Uterus (tissue), 4 donors: ENCODE measurements around the gene SRGN. TPM values are rescaled to one million over a fixed set of nuclear protein-coding genes. Genes with fewer than 3 reads are reported as not detected.

Source experiments
- DNase-seq, 2 donors: peaks; one replicate each; pipeline ENCODE4 v3.0.0-alpha.2; 2019 to 2020
- H3K27ac ChIP-seq, 2 donors: fragments of 200-600 bp; sonication (generic); 1 replicate in 1 of 2; 2 replicates in 1 of 2; pipeline ENCODE4 v1.5.1; 2016 to 2018
- H3K27me3 ChIP-seq, 2 donors: fragments of 200-600 bp; sonication (generic); one replicate each; pipeline ENCODE4 v1.5.1; 2018 to 2019; ENCODE audit warnings: control low read depth in 1 of 2
- H3K36me3 ChIP-seq, 2 donors: fragments of 200-600 bp; sonication (generic); one replicate each; pipeline ENCODE4 v1.5.1; 2019; ENCODE audit warnings: control low read depth in 1 of 2
- H3K4me1 ChIP-seq, 2 donors: fragments of 200-600 bp; sonication (generic); one replicate each; pipeline ENCODE4 v1.5.1; 2018 to 2019; ENCODE audit warnings: control low read depth in 1 of 2
- H3K4me3 ChIP-seq, 2 donors: fragments of 200-600 bp; sonication (generic); 1 replicate in 1 of 2; 2 replicates in 1 of 2; pipeline ENCODE4 v1.5.1; 2018 to 2019; ENCODE audit warnings: mild to moderate bottlenecking in 1 of 2
- H3K9me3 ChIP-seq, 2 donors: fragments of 200-600 bp; sonication (generic); one replicate each; pipeline ENCODE4 v1.5.1; 2019; ENCODE audit warnings: control low read depth in 1 of 2
- POLR2A ChIP-seq, 2 donors: fragments of 450-650 bp; IDR thresholded peaks; one replicate each; pipeline ENCODE4 v1.6.1; 2016; ENCODE audit warnings: antibody characterized with exemption in 2 of 2, mild to moderate bottlenecking in 1 of 2, moderate library complexity in 1 of 2
- intact Hi-C: fragments of 100-400 bp; cut with DNase I; formaldehyde crosslinking; loops from one replicate; pipeline ENCODE4 v1.15.1; 2023; ENCODE audit warnings: low total_unique reads
- small RNA-seq: library from RNA; depleted of rRNA; stranded (forward); fragments of <200 nt; gene quantifications from one replicate; pipeline ENCODE3, GENCODE V24; 2016
- total RNA-seq, 4 donors: library from RNA; depleted of rRNA in 3 of 4; stranded (reverse); fragments of >200 nt in 3 of 4; gene quantifications; one replicate each; pipeline versions ENCODE4 v1.1.0 to v1.2.4, GENCODE V29; 2014 to 2023
- TF ChIP-seq, protein P1 (sequence below), 4 experiments: fragments of 200-600 bp in 2 of 4; fragments of 450-650 bp in 2 of 4; sonication (generic) in 2 of 4; IDR thresholded peaks; one replicate each; pipeline ENCODE4 v1.5.1; 2016 to 2019; ENCODE audit warnings: antibody characterized with exemption in 4 of 4, mild to moderate bottlenecking in 2 of 4, moderate library complexity in 1 of 4
- donor health status: DM: yes; HTN: yes; CAD: no.

The SRGN gene
- total RNA-seq, 4 donors from 2014 or later, result 36.9 to 281 (median 120) TPM

DNA sequence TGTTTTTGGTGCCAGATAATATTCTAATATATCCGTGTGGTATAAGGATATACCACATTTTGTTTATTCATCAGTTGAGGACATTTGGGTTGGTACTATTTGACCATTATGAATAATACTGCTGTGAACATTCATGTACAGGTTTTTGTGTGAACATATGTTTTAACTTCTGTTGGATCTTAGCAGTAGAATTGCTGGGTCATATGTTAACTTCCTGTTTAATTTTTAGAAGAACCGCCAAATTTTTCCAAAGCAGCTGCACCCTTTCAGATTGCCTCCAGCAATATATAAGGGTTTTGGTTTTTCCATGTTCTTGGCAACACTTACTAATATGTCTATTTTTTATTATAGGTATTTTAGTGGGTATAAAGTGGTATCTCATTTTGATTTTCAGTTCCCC lies 58.9 kb downstream of the SRGN start:
- no peaks in the 10 kb centered on the region for H3K36me3 ChIP-seq
- intact Hi-C loops, result no loop called here
- TF ChIP-seq, protein P1, sequence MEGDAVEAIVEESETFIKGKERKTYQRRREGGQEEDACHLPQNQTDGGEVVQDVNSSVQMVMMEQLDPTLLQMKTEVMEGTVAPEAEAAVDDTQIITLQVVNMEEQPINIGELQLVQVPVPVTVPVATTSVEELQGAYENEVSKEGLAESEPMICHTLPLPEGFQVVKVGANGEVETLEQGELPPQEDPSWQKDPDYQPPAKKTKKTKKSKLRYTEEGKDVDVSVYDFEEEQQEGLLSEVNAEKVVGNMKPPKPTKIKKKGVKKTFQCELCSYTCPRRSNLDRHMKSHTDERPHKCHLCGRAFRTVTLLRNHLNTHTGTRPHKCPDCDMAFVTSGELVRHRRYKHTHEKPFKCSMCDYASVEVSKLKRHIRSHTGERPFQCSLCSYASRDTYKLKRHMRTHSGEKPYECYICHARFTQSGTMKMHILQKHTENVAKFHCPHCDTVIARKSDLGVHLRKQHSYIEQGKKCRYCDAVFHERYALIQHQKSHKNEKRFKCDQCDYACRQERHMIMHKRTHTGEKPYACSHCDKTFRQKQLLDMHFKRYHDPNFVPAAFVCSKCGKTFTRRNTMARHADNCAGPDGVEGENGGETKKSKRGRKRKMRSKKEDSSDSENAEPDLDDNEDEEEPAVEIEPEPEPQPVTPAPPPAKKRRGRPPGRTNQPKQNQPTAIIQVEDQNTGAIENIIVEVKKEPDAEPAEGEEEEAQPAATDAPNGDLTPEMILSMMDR (IDR thresholded peaks at IDR 0.05), result no peak
- no peak for TF ChIP-seq POLR2A (IDR thresholded peaks at IDR 0.05)

GRCh38 chr10:69151984-69152383 lies 64.1 kb downstream of the SRGN start:
- H3K9me3 ChIP-seq, result no peaks in the 10 kb centered on the region
- H3K27ac ChIP-seq, result no peak overlapping the region
- no peak for TF ChIP-seq POLR2A (IDR thresholded peaks at IDR 0.05)
- TF ChIP-seq, protein P1 (IDR thresholded peaks at IDR 0.05), result no peak
- no peaks in the 10 kb centered on the region for H3K27me3 ChIP-seq
- no peaks in the 10 kb centered on the region for H3K36me3 ChIP-seq
- H3K4me3 ChIP-seq, result no peak overlapping the region
- DNase-seq, result no peak
- no peaks in the 10 kb centered on the region for H3K4me1 ChIP-seq
- intact Hi-C loops, result no loop called here

More for the DNA sequence above, 58.9 kb downstream of the SRGN start:
- H3K4me1 ChIP-seq, result no peaks in the 10 kb centered on the region
- H3K27me3 ChIP-seq, result no peaks in the 10 kb centered on the region
- no peak overlapping the region for H3K4me3 ChIP-seq
- no peaks in the 10 kb centered on the region for H3K9me3 ChIP-seq
- no peak for DNase-seq
- H3K27ac ChIP-seq, result no peak overlapping the region

GRCh38 chr10:69153227-69153626 lies 65.3 kb downstream of the SRGN start:
- H3K36me3 ChIP-seq, result no peaks in the 10 kb centered on the region
- DNase-seq, result no peak
- H3K4me3 ChIP-seq, result no peak overlapping the region
- intact Hi-C loops, result no loop called here
- TF ChIP-seq, protein P1 (IDR thresholded peaks at IDR 0.05), result no peak
- TF ChIP-seq POLR2A (IDR thresholded peaks at IDR 0.05), result no peak
- no peaks in the 10 kb centered on the region for H3K4me1 ChIP-seq
- no peaks in the 10 kb centered on the region for H3K9me3 ChIP-seq
- no peak overlapping the region for H3K27ac ChIP-seq
- no peaks in the 10 kb centered on the region for H3K27me3 ChIP-seq

Small RNA genes within 50 kb of the gene (small RNA-seq; reads per million reads assigned to genes)
- gene RF00017, result not detected

Other genes with a start within 250 kb of the SRGN start
- gene DDX50, start 186.8 kb upstream of the SRGN start, total RNA-seq, result 10 to 100 TPM; 44.6 to 76.3 (median 49.1) TPM
- gene DDX21, start 131.9 kb upstream of the SRGN start, total RNA-seq, result 10 to 100 TPM; 24.1 to 52.6 (median 38.1) TPM
- 10 to 100 TPM in 3 of 4 donors, 1 to 10 TPM in 1; 7.4 to 49.2 (median 30.4) TPM for gene KIFBP, start 99.3 kb upstream of the SRGN start, total RNA-seq
- 10 to 100 TPM; 22.0 to 67.2 (median 52.1) TPM for gene VPS26A, start 36.1 kb downstream of the SRGN start, total RNA-seq
- 10 to 100 TPM; 18.5 to 35.0 (median 30.6) TPM for gene SUPV3L1, start 92.1 kb downstream of the SRGN start, total RNA-seq
- 1 to 10 TPM in 1 of 4 donors, under 1 TPM in 1, not detected in 2; 0.27 to 4.0 TPM for gene HKDC1, start 132.2 kb downstream of the SRGN start, total RNA-seq
- gene HK1, start 190.4 kb downstream of the SRGN start, total RNA-seq, result 10 to 100 TPM; 17.9 to 77.6 (median 43.6) TPM